ENCODE results near the gene EGLN1. TPM values are rescaled to one million over a fixed set of nuclear protein-coding genes. Genes with fewer than 3 reads are reported as not detected.

The EGLN1 gene
- total RNA-seq, 1 experiment from 2014 or later: 27.1 TPM

DNA sequence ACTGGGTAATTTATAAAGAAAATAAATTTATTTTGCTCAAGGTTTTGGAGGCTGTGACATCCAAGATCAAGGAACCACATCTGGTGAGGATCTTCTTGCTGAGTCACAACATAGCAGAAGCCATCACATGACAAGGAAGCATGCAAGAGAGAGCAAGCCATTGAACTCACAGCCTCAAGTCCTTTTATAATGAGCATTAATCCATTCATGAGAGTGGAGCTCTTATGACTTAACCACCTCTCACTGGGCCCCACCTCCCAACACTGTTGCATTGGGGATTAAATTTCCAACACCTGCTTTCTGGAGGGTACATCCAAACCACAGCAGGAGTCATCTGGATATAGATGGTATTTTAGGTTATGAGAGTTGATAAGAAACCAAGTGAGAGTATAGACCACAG is 20.6 kb upstream of the EGLN1 start:
- no peak overlapping the region for H3K27ac ChIP-seq (ENCODE audit: low read depth, low read length)
- no peaks in the 10 kb centered on the region for H3K9me2 ChIP-seq (ENCODE audit: insufficient read depth)
- H3K36me3 ChIP-seq (ENCODE audit: control insufficient read depth in 1 of 2, insufficient read depth in 2 of 2, low read length in 2 of 2): no peaks in the 10 kb centered on the region
- BruUV-seq (replicated peaks): no TSS peak
- ChIA-PET RAD21 (ENCODE audit: low non-redundant PET in 1 of 2, low total read pairs in 2 of 2, uncharacterized antibody in 2 of 2, unreplicated experiment in 2 of 2) (no interaction called here), CTCF (no interaction called here), POLR2A (no interaction called here)
- H2AFZ ChIP-seq (ENCODE audit: low read depth, low read length, poor library complexity, severe bottlenecking): no peak overlapping the region
- DNase-seq (ENCODE audit: low read depth, low spot score) (no peak), ATAC-seq (no peak)
- no peaks in the 10 kb centered on the region for H4K20me1 ChIP-seq (ENCODE audit: insufficient read depth)
- TF ChIP-seq ZFX (IDR thresholded peaks at IDR 0.05): no peak
- TF ChIP-seq CBX3 (IDR thresholded peaks at IDR 0.05; ENCODE audit: low read depth): no peak
- TF ChIP-seq, protein P1, sequence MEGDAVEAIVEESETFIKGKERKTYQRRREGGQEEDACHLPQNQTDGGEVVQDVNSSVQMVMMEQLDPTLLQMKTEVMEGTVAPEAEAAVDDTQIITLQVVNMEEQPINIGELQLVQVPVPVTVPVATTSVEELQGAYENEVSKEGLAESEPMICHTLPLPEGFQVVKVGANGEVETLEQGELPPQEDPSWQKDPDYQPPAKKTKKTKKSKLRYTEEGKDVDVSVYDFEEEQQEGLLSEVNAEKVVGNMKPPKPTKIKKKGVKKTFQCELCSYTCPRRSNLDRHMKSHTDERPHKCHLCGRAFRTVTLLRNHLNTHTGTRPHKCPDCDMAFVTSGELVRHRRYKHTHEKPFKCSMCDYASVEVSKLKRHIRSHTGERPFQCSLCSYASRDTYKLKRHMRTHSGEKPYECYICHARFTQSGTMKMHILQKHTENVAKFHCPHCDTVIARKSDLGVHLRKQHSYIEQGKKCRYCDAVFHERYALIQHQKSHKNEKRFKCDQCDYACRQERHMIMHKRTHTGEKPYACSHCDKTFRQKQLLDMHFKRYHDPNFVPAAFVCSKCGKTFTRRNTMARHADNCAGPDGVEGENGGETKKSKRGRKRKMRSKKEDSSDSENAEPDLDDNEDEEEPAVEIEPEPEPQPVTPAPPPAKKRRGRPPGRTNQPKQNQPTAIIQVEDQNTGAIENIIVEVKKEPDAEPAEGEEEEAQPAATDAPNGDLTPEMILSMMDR (IDR thresholded peaks at IDR 0.05 in 2 of 3, conservative IDR thresholded peaks at IDR 0.05 in 1 of 3; ENCODE audit: borderline replicate concordance in 1 of 3, insufficient read depth in 1 of 3, low read depth in 2 of 3, low read length in 2 of 3): no peak
- TF ChIP-seq POLR2AphosphoS5 (IDR thresholded peaks at IDR 0.05; ENCODE audit: low read depth, low read length): no peak
- TF ChIP-seq RAD21 (IDR thresholded peaks at IDR 0.05; ENCODE audit: low read depth): no peak
- TF ChIP-seq ZBTB33 (IDR thresholded peaks at IDR 0.05; ENCODE audit: extremely low read depth, insufficient replicate concordance, low read length): no peak
- no peak for TF ChIP-seq SIN3A (IDR thresholded peaks at IDR 0.05; ENCODE audit: low read depth)
- H3K4me2 ChIP-seq (ENCODE audit: low read length): no peak overlapping the region
- H3K27me3 ChIP-seq (ENCODE audit: insufficient read depth, low read length): no peaks in the 10 kb centered on the region
- no peak overlapping the region for H3K9ac ChIP-seq (ENCODE audit: low read length)
- no peak overlapping the region for H3K4me3 ChIP-seq (replicated peaks in 1 of 2; ENCODE audit: low read depth in 1 of 2, low read length in 2 of 2)
- intact Hi-C loops (cut with micrococcal nuclease): no loop called here
- H3K9me3 ChIP-seq (ENCODE audit: control insufficient read depth in 1 of 2, insufficient read depth in 1 of 2, low read depth in 1 of 2, low read length in 2 of 2): no peaks in the 10 kb centered on the region
- H3K79me2 ChIP-seq (ENCODE audit: insufficient read depth, low read length): no peaks in the 10 kb centered on the region
- no peaks in the 10 kb centered on the region for H3K4me1 ChIP-seq (ENCODE audit: control insufficient read depth in 1 of 2, insufficient read depth in 2 of 2, low read length in 2 of 2)

Data from HCT116 (cell line).